SK-N-SH (cell line): ENCODE measurements around the gene SLC10A1. TPM values are rescaled to one million over a fixed set of nuclear protein-coding genes. Genes with fewer than 3 reads are reported as not detected.

ENCODE experiments used
- CTCF ChIA-PET: fragments of 300-600, 350-600 bp; formaldehyde crosslinking; extraction: SDS; loops from one replicate; lab custom pipeline; 2021; lab: Yijun Ruan, JAX
- POLR2A ChIA-PET: fragments of 350-600 bp; sonication (Branson Sonifier 250); formaldehyde crosslinking; extraction: SDS; loops from one replicate; lab custom pipeline; 2020; ENCODE audit warnings: antibody characterized with exemption, inconsistent platforms; lab: Yijun Ruan, JAX
- DNase-seq: peaks from one replicate; pipeline ENCODE4 v3.0.0; 2012
- H2AFZ ChIP-seq: fragments of 200-600 bp; sonication (generic); 2 replicates; pipeline ENCODE4 v1.8.1; 2016; ENCODE audit warnings: antibody characterized with exemption, mild to moderate bottlenecking, low read depth
- H3F3A ChIP-seq: fragments of 200-600 bp; sonication (generic); replicated peaks from 2 replicates; pipeline ENCODE3; 2016; ENCODE audit warnings: antibody characterized with exemption, mild to moderate bottlenecking; ENCODE audit not compliant: insufficient read depth
- H3K27ac ChIP-seq, 2 experiments: fragments of 200-500 bp in 1 of 2; fragments of 200-600 bp in 1 of 2; sonication (Bioruptor generic) in 1 of 2; sonication (generic), shearing (Covaris generic) in 1 of 2; 2 replicates each; pipeline versions ENCODE4 v1.5.1 to v1.6.1; 2014 to 2016; ENCODE audit warnings: low read depth in 2 of 2, inconsistent platforms in 1 of 2, low read length in 1 of 2, mild to moderate bottlenecking in 1 of 2, mixed read lengths in 1 of 2
- H3K27me3 ChIP-seq: fragments of 200-600 bp; sonication (generic), shearing (Covaris generic); 2 replicates; pipeline ENCODE4 v1.6.1; 2016; ENCODE audit warnings: mixed run types; ENCODE audit not compliant: insufficient read depth
- H3K36me3 ChIP-seq, 2 experiments: fragments of 200-500 bp in 1 of 2; fragments of 200-600 bp in 1 of 2; sonication (Bioruptor generic) in 1 of 2; sonication (generic) in 1 of 2; replicated peaks in 1 of 2; 2 replicates each; pipeline versions ENCODE3 to v1.5.1; 2014 to 2016; ENCODE audit warnings: low read length in 1 of 2, mild to moderate bottlenecking in 1 of 2; ENCODE audit not compliant: insufficient read depth in 2 of 2, control insufficient read depth in 1 of 2
- H3K4me1 ChIP-seq, 2 experiments: fragments of 200-500 bp in 1 of 2; fragments of 200-600 bp in 1 of 2; sonication (Bioruptor generic) in 1 of 2; sonication (generic), shearing (Covaris generic) in 1 of 2; 2 replicates each; pipeline versions ENCODE4 v1.5.1 to v1.6.1; 2014 to 2016; ENCODE audit warnings: low read depth in 1 of 2, low read length in 1 of 2, mixed run types in 1 of 2; ENCODE audit not compliant: insufficient read depth in 2 of 2, control insufficient read depth in 1 of 2
- H3K4me2 ChIP-seq: fragments of 200-600 bp; sonication (generic), shearing (Covaris generic); 2 replicates; pipeline ENCODE4 v1.6.1; 2017; ENCODE audit warnings: mixed run types
- H3K4me3 ChIP-seq, 2 experiments: fragments of 200-500 bp in 1 of 2; fragments of 200-600 bp in 1 of 2; sonication (Bioruptor generic) in 1 of 2; sonication (generic), shearing (Covaris generic) in 1 of 2; 2 replicates each; pipeline versions ENCODE4 v1.5.1 to v1.8.1; 2014 to 2016; ENCODE audit warnings: low read depth in 2 of 2, inconsistent platforms in 1 of 2, low read length in 1 of 2, mild to moderate bottlenecking in 1 of 2, mixed read lengths in 1 of 2, moderate library complexity in 1 of 2
- H3K79me2 ChIP-seq: fragments of 200-600 bp; sonication (generic); 2 replicates; pipeline ENCODE4 v1.8.1; 2017; ENCODE audit warnings: mild to moderate bottlenecking; ENCODE audit not compliant: insufficient read depth
- H3K9ac ChIP-seq: fragments of 200-600 bp; sonication (generic); 2 replicates; pipeline ENCODE4 v1.6.1; 2017; ENCODE audit warnings: mixed run types
- H3K9me2 ChIP-seq: fragments of 200-600 bp; sonication (generic); 2 replicates; pipeline ENCODE4 v1.6.1; 2017; ENCODE audit warnings: mixed run types
- H3K9me3 ChIP-seq: fragments of 200-600 bp; sonication (generic); 2 replicates; pipeline ENCODE4 v1.6.1; 2017; ENCODE audit warnings: mixed run types, mild to moderate bottlenecking, moderate library complexity
- H4K20me1 ChIP-seq: fragments of 200-600 bp; sonication (generic); 2 replicates; pipeline ENCODE4 v1.6.1; 2017; ENCODE audit warnings: mild to moderate bottlenecking, mixed run types; ENCODE audit not compliant: insufficient read depth
- CHD2 ChIP-seq: fragments of 150-350 bp; IDR thresholded peaks from 2 replicates; pipeline ENCODE4 v1.6.1; 2018; ENCODE audit warnings: low read length; ENCODE audit not compliant: partially characterized antibody
- ELF1 ChIP-seq: IDR thresholded peaks from 2 replicates; pipeline ENCODE4 v1.4.0; 2012
- EP300 ChIP-seq, 2 experiments: IDR thresholded peaks; 2 replicates each; pipeline versions ENCODE4 v1.4.0 to v1.6.1; 2012; ENCODE audit warnings: borderline replicate concordance in 1 of 2, low read depth in 1 of 2, low read length in 1 of 2
- FOSL2 ChIP-seq: IDR thresholded peaks from 2 replicates; pipeline ENCODE4 v1.4.0; 2012; ENCODE audit warnings: low read depth, mild to moderate bottlenecking, moderate library complexity, borderline replicate concordance
- FOXM1 ChIP-seq: IDR thresholded peaks from 2 replicates; pipeline ENCODE4 v1.4.0; 2012; ENCODE audit warnings: low read depth, mild to moderate bottlenecking
- GABPA ChIP-seq: IDR thresholded peaks from 2 replicates; pipeline ENCODE4 v1.4.0; 2012; ENCODE audit warnings: low read depth, mild to moderate bottlenecking
- GATA2 ChIP-seq: sonication (generic); formaldehyde crosslinking; IDR thresholded peaks from 2 replicates; pipeline ENCODE4 v1.5.0; 2020; ENCODE audit warnings: mild to moderate bottlenecking, missing genetic modification reagents
- JUND ChIP-seq: IDR thresholded peaks from 2 replicates; pipeline ENCODE4 v1.4.0; 2012
- MAX ChIP-seq: IDR thresholded peaks from 2 replicates; pipeline ENCODE4 v1.4.0; 2012; ENCODE audit warnings: low read depth
- MEF2A ChIP-seq: IDR thresholded peaks from 2 replicates; pipeline ENCODE4 v1.4.0; 2012; ENCODE audit warnings: low read depth, borderline replicate concordance
- MXI1 ChIP-seq: IDR thresholded peaks from 2 replicates; pipeline ENCODE4 v1.6.1; 2012; ENCODE audit warnings: mild to moderate bottlenecking, low read depth, low read length, improper control_type of control experiment
- NRF1 ChIP-seq: IDR thresholded peaks from 2 replicates; pipeline ENCODE4 v1.6.1; 2012; ENCODE audit warnings: low read depth, mild to moderate bottlenecking, low read length
- PBX3 ChIP-seq: IDR thresholded peaks from 2 replicates; pipeline ENCODE4; 2012
- RAD21 ChIP-seq: IDR thresholded peaks from 2 replicates; pipeline ENCODE4 v1.6.1; 2012; ENCODE audit warnings: mild to moderate bottlenecking, low read length
- RCOR1 ChIP-seq: fragments of 150-350 bp; IDR thresholded peaks from 2 replicates; pipeline ENCODE4 v1.6.1; 2017; ENCODE audit warnings: antibody characterized with exemption, low read length
- RXRA ChIP-seq: IDR thresholded peaks from 2 replicates; pipeline ENCODE4 v1.4.0; 2012; ENCODE audit warnings: low read depth, mild to moderate bottlenecking, borderline replicate concordance
- TCF12 ChIP-seq: IDR thresholded peaks from 2 replicates; pipeline ENCODE4 v1.4.0; 2012
- TEAD4 ChIP-seq: IDR thresholded peaks from 2 replicates; pipeline ENCODE4 v1.4.0; 2012; ENCODE audit warnings: mild to moderate bottlenecking, borderline replicate concordance; ENCODE audit not compliant: insufficient read depth
- USF1 ChIP-seq: IDR thresholded peaks from 2 replicates; pipeline ENCODE4 v1.4.0; 2012; ENCODE audit warnings: low read depth, borderline replicate concordance
- WGBS: methylation state at CpG from one replicate; pipeline ENCODE4 v1.1.6; 2017; ENCODE audit warnings: low lambda C conversion rate; 5-methylcytosine and 5-hydroxymethylcytosine counted together
- polyA plus RNA-seq, 3 experiments: library from polyadenylated mRNA; depleted of rRNA; stranded (reverse); fragments of >200 nt; gene quantifications; 2 replicates each; pipeline ENCODE4 v1.2.3, GENCODE V29; 2012

SLC10A1 gene
- polyA plus RNA-seq, 1 of the 3 experiments (the other 2 are of a cell fraction): not detected

GRCh38 chr14:69844171-69844570, 47.1 kb upstream of the SLC10A1 start:
- Histone ChIP-seq H4K20me1 (no peaks in the 10 kb centered on the region), H3K36me3 (no peaks in the 10 kb centered on the region), H3K9me3 (no peaks in the 10 kb centered on the region), H3K27me3 (no peaks in the 10 kb centered on the region), H3K79me2 (no peaks in the 10 kb centered on the region), H3K4me1 (peaks cover 0 to 11% of the 10 kb centered on the region in 2 experiments; a peak in 1 of 4 replicates), H3K9ac (no peak overlapping the region), H2AFZ (no peak overlapping the region), H3K4me2 (no peak overlapping the region), H3K9me2 (no peaks in the 10 kb centered on the region), H3F3A (no peaks in the 10 kb centered on the region), H3K4me3 (no peak overlapping the region), H3K27ac (no peak overlapping the region)
- no peak for DNase-seq
- WGBS: 50% methylated on average over 2 of the region's 2 CpGs
- ChIA-PET POLR2A (no interaction called here), CTCF (interaction anchor here (1.5 to 4.2 kb wide), 3 partner anchors 25 to 184 kb away, joined by 5 to 12 read pairs (median 8); no protein-coding TSS in a partner anchor)
- no peak for TF ChIP-seq NRF1
- no peak for TF ChIP-seq MXI1
- TF ChIP-seq JUND: no peak
- no peak for TF ChIP-seq RXRA
- TF ChIP-seq RAD21: no peak
- no peak for TF ChIP-seq GABPA
- TF ChIP-seq MEF2A: no peak
- TF ChIP-seq FOSL2: no peak
- no peak for TF ChIP-seq USF1
- TF ChIP-seq RCOR1: no peak
- TF ChIP-seq ELF1: no peak
- no peak for TF ChIP-seq GATA2 (CRISPR knock-in tag)
- no peak for TF ChIP-seq MAX
- no peak for TF ChIP-seq TCF12
- no peak for TF ChIP-seq EP300 (IDR thresholded peaks at IDR 0.05; ENCODE audit: borderline replicate concordance in 1 of 2, low read depth in 1 of 2, low read length in 1 of 2)
- TF ChIP-seq PBX3: no peak
- no peak for TF ChIP-seq FOXM1
- no peak for TF ChIP-seq CHD2
- no peak for TF ChIP-seq TEAD4
